NCI-H345 (cell line): ENCODE data around the gene MAPKAPK2.
A peak's percentile ranks its signal among the peaks of the same experiment; 100 is the strongest.

ENCODE experiments used
- DNase-seq: peaks from one replicate; lab custom pipeline; 2025; lab: John Stamatoyannopoulos, UW

Gene MAPKAPK2

DNA sequence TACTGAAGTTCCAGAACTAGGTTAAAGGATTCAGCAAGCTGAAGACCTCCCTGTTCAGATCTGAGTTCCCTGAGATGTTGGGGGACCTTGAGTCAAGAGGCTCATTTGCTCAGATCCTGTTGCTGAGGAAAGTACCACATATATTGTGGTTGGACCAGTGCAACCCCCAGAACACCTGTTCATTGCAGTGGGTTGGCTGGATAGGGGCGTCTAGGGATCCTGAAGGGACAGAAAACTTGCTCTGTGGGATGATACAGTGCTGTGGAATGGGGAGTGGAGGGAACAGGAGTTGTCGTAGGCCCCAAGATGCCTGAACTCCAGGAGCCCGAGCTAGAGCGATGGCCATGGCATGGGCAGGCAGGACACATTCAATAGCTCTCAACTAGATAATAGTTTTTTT lies 24.6 kb upstream of the MAPKAPK2 start:
- DNase-seq = no peak

DNA sequence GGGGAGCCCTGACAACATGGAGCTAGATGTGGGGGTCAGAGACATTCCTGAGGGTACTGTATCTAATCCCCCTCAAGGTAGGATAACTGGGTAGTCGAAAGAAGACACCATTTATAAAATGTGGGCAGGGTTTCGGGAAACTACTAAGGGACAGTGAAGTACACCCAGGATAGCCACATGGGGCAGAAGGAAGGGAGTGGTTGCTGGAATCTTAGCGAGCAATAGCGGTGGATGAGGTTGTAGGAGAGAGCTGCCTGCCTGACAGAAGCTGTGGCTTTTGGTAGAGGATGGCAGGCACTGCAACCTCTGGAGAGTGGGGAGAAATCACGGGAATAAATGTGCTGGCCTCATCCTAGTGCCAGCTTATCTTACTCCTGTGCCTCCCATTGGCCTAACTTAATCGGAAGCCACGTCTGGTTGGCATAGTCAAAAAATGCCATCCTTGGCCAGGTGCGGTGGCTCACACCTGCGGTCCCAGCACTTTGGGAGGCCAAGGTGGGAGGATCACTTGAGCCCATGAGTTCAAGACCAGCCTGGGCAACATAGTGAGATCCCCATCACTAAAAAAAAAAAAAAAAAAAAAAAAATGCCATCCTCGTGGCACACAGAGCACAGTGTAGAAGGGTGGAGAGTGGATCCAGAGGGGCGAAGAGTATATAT lies 23.4 kb upstream of the MAPKAPK2 start:
- DNase-seq = no peak

GRCh38 chr1:206662396-206663092 lies 22.2 kb upstream of the MAPKAPK2 start:
- DNase-seq = no peak

DNA sequence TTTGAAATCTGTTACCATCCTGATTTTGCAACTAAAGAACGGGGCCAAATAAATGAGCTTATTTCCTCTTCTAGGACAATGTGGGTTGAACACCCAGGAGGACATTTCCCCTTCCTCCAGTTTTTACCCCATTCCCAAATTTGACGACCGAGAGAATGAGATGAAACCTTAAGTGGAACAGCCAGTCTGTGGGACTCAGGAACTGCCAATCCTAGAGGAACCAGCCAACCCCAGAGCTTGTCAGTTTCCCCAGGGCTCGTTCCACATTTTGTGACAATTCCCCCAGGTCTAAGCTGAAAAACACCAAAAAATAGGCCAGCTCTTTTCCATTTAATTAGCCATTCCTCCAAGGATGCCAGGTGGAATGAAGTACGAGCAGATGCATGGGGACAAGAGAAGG lies 21.3 kb upstream of the MAPKAPK2 start:
- no peak for DNase-seq

- DNase-seq = peak; percentile 71
Observed at GRCh38 chr1:206663832-206664652, 20.7 kb upstream of the MAPKAPK2 start.

DNA sequence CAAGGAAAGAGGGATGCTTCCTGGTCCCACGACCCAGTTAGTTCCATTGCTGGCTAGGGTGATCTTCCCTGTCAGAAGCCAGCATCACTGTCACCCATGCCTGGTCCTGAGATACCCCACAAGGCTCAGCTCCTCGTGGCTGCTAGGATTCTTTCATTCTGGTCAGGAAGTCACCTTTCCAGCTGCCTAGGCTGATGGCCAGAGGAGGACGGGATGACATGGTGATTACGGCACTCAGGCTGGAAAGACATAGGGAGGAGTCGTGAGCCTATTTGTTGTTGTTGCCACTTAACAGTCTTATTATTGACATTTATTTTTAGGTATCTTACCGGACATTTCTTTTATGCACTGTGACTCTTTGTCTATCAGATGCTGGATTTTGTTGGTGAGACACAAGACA lies 20.0 kb upstream of the MAPKAPK2 start:
- no peak for DNase-seq

DNA sequence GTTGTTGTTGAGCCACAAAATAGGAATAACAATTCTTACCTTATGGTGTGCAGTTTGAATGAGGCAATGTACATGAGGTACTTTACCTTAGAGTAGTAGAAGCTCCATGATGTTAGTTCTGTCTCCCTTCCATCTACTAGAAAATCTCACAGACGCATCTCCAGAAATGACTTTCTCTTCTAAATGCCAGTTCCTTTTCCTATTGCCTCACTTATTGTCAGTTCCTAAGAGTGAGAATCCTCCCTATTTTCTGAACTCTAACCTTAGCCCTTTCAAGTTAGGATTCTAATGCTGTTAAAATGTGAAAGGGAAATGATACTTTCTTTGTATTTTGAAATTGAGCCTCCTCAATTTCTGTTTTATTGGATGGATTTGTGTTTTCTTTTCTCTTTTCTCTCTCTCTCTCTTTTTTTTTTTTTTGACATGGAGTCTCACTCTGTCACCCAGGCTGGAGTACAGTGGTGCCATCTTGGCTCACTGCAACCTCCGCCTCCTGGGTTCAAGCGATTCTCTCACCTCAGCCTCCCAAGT lies 18.6 kb upstream of the MAPKAPK2 start:
- DNase-seq = no peak

GRCh38 chr1:206666954-206667665 lies 17.6 kb upstream of the MAPKAPK2 start:
- no peak for DNase-seq

GRCh38 chr1:206668351-206668750 lies 16.4 kb upstream of the MAPKAPK2 start:
- DNase-seq = no peak

DNA sequence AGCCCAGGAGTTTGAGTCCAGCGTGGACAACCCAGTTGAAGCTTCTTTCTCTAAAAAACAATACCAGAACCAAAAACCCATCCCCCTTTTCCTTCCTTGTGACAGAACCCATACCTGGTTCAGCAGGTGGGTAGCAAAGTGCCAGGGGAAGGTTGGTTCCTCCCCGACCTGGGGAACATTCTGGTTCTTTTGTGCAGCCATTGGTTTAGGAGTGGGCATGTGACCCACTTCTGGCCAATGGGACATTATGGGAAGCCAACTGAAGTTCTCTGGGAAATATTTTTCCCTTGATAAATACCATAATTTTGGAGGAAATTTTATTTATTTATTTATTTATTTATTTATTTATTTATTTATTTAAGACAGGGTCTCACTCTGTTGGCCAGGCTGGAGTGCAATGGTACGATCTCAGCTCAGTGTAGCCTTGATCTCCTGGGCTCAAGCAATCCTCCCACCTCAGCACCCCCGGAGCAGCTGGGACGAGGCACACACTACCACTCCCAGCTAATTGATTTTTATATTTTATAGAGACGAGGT lies 15.8 kb upstream of the MAPKAPK2 start:
- DNase-seq = no peak

- DNase-seq = peak; percentile 81
Observed at GRCh38 chr1:206672011-206672688, 12.6 kb upstream of the MAPKAPK2 start.

DNA sequence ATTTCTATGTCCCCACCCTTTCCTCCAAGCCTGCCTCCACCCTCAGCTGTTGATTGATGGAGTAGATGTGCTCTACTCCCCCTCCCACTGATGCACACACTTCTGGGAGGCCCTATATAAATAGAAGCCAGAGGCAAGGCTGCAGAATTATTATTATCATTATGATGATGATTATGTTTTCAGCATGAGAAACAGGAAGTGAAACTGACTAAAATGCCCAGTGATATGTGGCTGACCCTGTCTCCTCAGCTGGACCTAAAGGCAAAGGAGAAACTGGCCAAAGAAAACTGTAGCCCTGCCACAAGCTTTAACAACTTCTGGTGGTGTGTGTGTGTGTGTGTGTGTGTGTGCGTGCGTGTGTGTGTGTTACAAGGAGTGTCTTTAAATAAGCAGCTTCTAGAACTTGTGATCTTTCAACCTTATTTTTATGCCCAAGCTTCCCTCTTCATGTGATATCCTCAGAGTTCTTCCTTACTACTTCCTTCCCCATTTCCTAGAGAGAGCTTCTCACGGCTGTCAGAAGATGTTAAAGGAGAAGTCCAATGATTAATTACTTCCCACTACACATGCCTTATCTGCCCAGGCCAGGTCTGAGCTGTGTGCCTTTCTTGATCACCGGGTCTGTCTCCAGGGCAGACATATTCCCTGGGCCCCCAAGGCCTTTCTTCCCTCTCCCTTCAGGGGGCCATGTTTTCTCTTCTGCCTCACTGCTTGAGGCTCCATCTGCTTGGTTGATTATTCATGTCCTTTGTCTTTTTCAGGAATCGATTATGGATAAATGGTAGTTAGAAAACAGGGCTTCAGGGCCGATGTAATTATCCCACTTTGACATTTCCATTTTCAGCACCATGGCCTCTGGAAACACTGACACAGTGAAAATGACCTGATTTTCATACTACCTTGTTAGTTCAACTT lies 11.6 kb upstream of the MAPKAPK2 start:
- DNase-seq = no peak

DNA sequence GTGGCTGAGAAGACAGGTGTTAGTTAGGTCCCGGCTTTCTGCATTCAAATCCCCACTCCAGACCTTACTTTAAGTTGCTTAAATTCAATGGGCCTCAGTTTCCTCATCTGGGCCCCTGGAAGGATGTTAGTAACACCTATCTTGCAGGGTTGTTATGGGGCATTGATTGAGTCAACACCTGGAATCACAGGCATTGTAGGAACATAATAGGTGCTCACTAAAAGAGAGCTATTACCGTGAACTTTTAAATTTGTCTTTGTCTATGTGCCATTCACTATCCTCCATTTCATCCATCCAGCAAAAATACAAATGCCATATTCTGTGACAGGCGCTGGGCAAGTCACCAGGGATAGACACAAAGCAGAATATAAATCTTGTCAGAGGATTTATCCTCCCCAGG lies 10.5 kb upstream of the MAPKAPK2 start:
- DNase-seq = no peak

- no peak for DNase-seq
Observed at GRCh38 chr1:206674745-206675175, 9.9 kb upstream of the MAPKAPK2 start.

DNA sequence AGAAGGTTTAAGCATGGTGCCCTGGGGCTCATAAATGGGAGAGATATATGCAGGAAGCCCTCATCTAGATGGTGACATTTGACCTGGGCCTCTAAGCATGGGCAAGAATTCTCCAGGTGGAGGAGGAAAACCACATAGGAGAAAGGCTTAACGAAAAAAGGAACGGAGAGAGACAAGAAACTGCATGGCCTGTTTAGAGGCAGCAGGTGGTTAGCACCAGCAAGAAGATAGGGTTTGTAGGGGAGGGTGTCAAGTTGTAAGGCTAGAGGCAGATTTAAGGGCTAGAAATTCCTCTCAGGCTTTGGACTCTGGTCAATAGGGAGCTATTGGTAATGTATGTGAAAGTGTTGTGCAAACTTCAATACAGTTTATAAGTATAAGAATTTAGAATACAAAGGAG lies 8.2 kb upstream of the MAPKAPK2 start:
- no peak for DNase-seq

- no peak for DNase-seq
Observed at GRCh38 chr1:206678490-206678889, 6.2 kb upstream of the MAPKAPK2 start.

DNA sequence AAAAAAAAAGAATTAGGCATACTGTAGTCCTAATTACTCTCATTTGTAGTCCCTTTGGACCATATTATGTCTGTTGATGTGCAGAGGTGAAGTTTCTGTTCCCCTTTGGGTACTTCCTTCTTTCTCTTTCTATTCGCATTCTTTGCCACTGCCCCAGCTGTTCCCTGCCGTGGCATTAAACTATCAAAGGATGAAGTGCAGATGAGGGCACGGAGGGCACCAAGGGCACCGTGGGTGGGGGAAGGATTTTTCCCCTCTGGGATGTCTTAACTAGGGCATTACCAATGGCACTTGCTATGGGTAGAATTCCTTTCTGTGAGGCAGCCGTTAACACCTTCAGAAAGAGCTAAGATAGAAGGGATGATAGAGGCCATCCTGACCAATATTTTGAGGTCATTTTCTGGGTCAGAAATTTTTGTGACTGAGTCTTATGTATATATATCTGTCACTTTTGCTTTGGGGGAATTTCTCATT lies 4.9 kb upstream of the MAPKAPK2 start:
- DNase-seq = no peak

GRCh38 chr1:206680279-206680678 lies 4.4 kb upstream of the MAPKAPK2 start:
- DNase-seq = no peak

DNA sequence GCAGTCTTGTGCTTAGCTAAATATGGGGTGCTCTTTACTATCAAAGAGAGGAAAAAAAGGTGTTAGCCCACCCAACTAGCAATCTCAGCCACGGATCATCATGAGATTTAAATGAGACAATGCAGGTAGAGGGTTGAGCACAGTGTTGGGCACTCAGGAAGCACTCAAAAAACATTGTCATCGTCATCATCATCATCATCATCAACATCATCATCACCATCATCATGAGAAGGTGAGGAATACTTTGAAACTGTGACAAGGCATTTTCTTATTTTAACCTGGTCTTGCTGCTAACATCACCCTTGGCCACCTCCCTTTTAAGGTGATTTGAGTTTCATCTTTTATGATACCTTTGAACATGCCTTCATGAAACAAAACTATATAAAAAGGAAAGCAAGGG lies 3.3 kb upstream of the MAPKAPK2 start:
- DNase-seq = no peak

GRCh38 chr1:206682111-206682510 lies 2.6 kb upstream of the MAPKAPK2 start:
- no peak for DNase-seq
